22Rv1 (cell line): ENCODE results near the gene GRIFIN.

Experiments
- CTCF ChIP-seq: fragments of 450-650 bp; IDR thresholded peaks from 2 replicates; pipeline ENCODE4 v1.5.1; 2017; ENCODE audit warnings: mild to moderate bottlenecking
- ZFX ChIP-seq: fragments of 450-650 bp; IDR thresholded peaks from 2 replicates; pipeline ENCODE4 v1.6.1; 2017; ENCODE audit warnings: antibody characterized with exemption, borderline replicate concordance

GRCh38 chr7:2475678-2476015, 551 bp downstream of the GRIFIN start:
- no peak for TF ChIP-seq CTCF
- TF ChIP-seq ZFX, result no peak
